SK-MEL-5 (cell line): Measurements from ENCODE around the gene PCSK5. TPM values are rescaled to one million over a fixed set of nuclear protein-coding genes. Genes with fewer than 3 reads are reported as not detected.

Experiments
- DNase-seq: peaks from one replicate; pipeline ENCODE4 v3.0.0-alpha.2; 2016; ENCODE audit warnings: low read depth, low spot score
- in situ Hi-C: cut with HindIII; loops from 2 replicates; pipeline ENCODE4 v1.10.0; 2016; ENCODE audit warnings: low sequenced_read_pairs, high pct_unique_total_duplicates, low pct_unique_long_range_greater_than_20kb
- total RNA-seq: library from RNA; depleted of rRNA; stranded (reverse); fragments of >200 nt; shearing (Covaris generic); gene quantifications from 2 replicates; pipeline ENCODE4 v1.2.3, GENCODE V29; 2014

PCSK5 gene
- total RNA-seq, 1 experiment from 2014 or later: 0.08 TPM

GRCh38 chr9:76215066-76215465, 324.6 kb downstream of the PCSK5 start:
- in situ Hi-C loops: no loop called here
- DNase-seq: no peak

- DNase-seq: no peak
- in situ Hi-C loops: no loop called here
Measured at GRCh38 chr9:76216161-76216649, 325.7 kb downstream of the PCSK5 start.

GRCh38 chr9:76218117-76218885, 327.8 kb downstream of the PCSK5 start:
- DNase-seq: no peak
- in situ Hi-C loops: no loop called here

- DNase-seq: no peak
- in situ Hi-C loops: no loop called here
Measured at GRCh38 chr9:76218886-76219445, 328.5 kb downstream of the PCSK5 start.

- DNase-seq: peak; percentile 47
- in situ Hi-C loops: no loop called here
Measured at GRCh38 chr9:76219560-76220151, 329.2 kb downstream of the PCSK5 start.

- in situ Hi-C loops: no loop called here
- DNase-seq: no peak
Measured at GRCh38 chr9:76221423-76221822, 330.9 kb downstream of the PCSK5 start.

GRCh38 chr9:76223749-76224340, 333.4 kb downstream of the PCSK5 start:
- DNase-seq: no peak
- in situ Hi-C loops: no loop called here

GRCh38 chr9:76227156-76227555, 336.7 kb downstream of the PCSK5 start:
- in situ Hi-C loops: no loop called here
- no peak for DNase-seq

GRCh38 chr9:76231001-76231400, 340.5 kb downstream of the PCSK5 start:
- in situ Hi-C loops: no loop called here
- DNase-seq: peak; percentile 7

- in situ Hi-C loops: no loop called here
- no peak for DNase-seq
Measured at GRCh38 chr9:76232861-76233489, 342.5 kb downstream of the PCSK5 start.

GRCh38 chr9:76240578-76240977, 350.1 kb downstream of the PCSK5 start:
- no peak for DNase-seq
- in situ Hi-C loops: no loop called here

- in situ Hi-C loops: no loop called here
- no peak for DNase-seq
Measured at GRCh38 chr9:76245518-76245917, 355.0 kb downstream of the PCSK5 start.

- in situ Hi-C loops: no loop called here
- DNase-seq: no peak
Measured at GRCh38 chr9:76246680-76247079, 356.2 kb downstream of the PCSK5 start.

- DNase-seq: no peak
- in situ Hi-C loops: no loop called here
Measured at GRCh38 chr9:76247426-76247825, 357.0 kb downstream of the PCSK5 start.

- in situ Hi-C loops: no loop called here
- no peak for DNase-seq
Measured at GRCh38 chr9:76249309-76249708, 358.8 kb downstream of the PCSK5 start.

GRCh38 chr9:76255781-76256455, 365.4 kb downstream of the PCSK5 start:
- in situ Hi-C loops: no loop called here
- no peak for DNase-seq

- no peak for DNase-seq
Measured at GRCh38 chr9:76257311-76257710, 366.8 kb downstream of the PCSK5 start.

More at GRCh38 chr9:76257311-76257710, 366.8 kb downstream of the PCSK5 start:
- in situ Hi-C loops: no loop called here
